Activated CD4-positive, CD25-positive, alpha-beta regulatory T cell treated with anti-CD3 and anti-CD28 coated beads, Interleukin-2, amount 50 U/mL, for 24 hours (primary cell): ENCODE data around the gene MICAL2.
A peak's percentile ranks its signal among the peaks of the same experiment; 100 is the strongest.

Experiments
- ATAC-seq, 2 donors: fragments of 150-1000 bp; cut with Tn5 transposase; one replicate each; pipeline ENCODE4 v1.10.0; 2021; ENCODE audit warnings: mild to moderate bottlenecking in 1 of 2, moderate library complexity in 1 of 2

The MICAL2 gene

GRCh38 chr11:12276831-12277475 is 166.6 kb downstream of the MICAL2 start:
- ATAC-seq: no peak

- ATAC-seq: no peak
Observed at GRCh38 chr11:12278766-12279671, 168.6 kb downstream of the MICAL2 start.

- no peak for ATAC-seq
Observed at GRCh38 chr11:12279672-12280108, 169.3 kb downstream of the MICAL2 start.

GRCh38 chr11:12280199-12280837 is 169.9 kb downstream of the MICAL2 start:
- ATAC-seq: no peak

GRCh38 chr11:12280838-12281565 is 170.6 kb downstream of the MICAL2 start:
- peak; percentile 31 to 50 for ATAC-seq

GRCh38 chr11:12281571-12282478 is 171.4 kb downstream of the MICAL2 start:
- ATAC-seq: peak; percentile 42 to 61

GRCh38 chr11:12282676-12283075 is 172.3 kb downstream of the MICAL2 start:
- ATAC-seq: no peak

GRCh38 chr11:12284316-12285050 is 174.1 kb downstream of the MICAL2 start:
- ATAC-seq: no peak

- no peak for ATAC-seq
Observed at GRCh38 chr11:12285106-12285505, 174.7 kb downstream of the MICAL2 start.

- ATAC-seq: no peak
Observed at GRCh38 chr11:12285811-12286222, 175.4 kb downstream of the MICAL2 start.

- ATAC-seq: no peak
Observed at GRCh38 chr11:12286606-12287005, 176.2 kb downstream of the MICAL2 start.

- ATAC-seq: no peak
Observed at GRCh38 chr11:12287009-12287373, 176.6 kb downstream of the MICAL2 start.

GRCh38 chr11:12287374-12288211 is 177.2 kb downstream of the MICAL2 start:
- no peak for ATAC-seq

- ATAC-seq: no peak
Observed at GRCh38 chr11:12288212-12288930, 178.0 kb downstream of the MICAL2 start.

- no peak for ATAC-seq
Observed at GRCh38 chr11:12288931-12289666, 178.7 kb downstream of the MICAL2 start.

GRCh38 chr11:12289667-12290476 is 179.5 kb downstream of the MICAL2 start:
- no peak for ATAC-seq

GRCh38 chr11:12290477-12290922 is 180.1 kb downstream of the MICAL2 start:
- ATAC-seq: no peak

- no peak for ATAC-seq
Observed at GRCh38 chr11:12291313-12291712, 180.9 kb downstream of the MICAL2 start.
